Suprapubic skin (tissue), 4 donors: ENCODE results near the gene SLC4A8.

Source experiments
- EP300 ChIP-seq: sonication (generic); formaldehyde crosslinking; IDR thresholded peaks from one replicate; pipeline ENCODE4 v1.6.1; 2017; ENCODE audit warnings: antibody characterized with exemption
- POLR2A ChIP-seq, 2 donors: fragments of 450-650 bp; IDR thresholded peaks; one replicate each; pipeline ENCODE4 v1.6.1; 2017; ENCODE audit warnings: antibody characterized with exemption in 2 of 2, mild to moderate bottlenecking in 2 of 2, moderate library complexity in 2 of 2
- POLR2AphosphoS5 ChIP-seq, 3 donors: sonication (generic); formaldehyde crosslinking; IDR thresholded peaks; one replicate each; pipeline ENCODE4 v1.6.1; 2017; ENCODE audit warnings: antibody characterized with exemption in 3 of 3
- TF ChIP-seq, protein P1 (sequence below), 2 donors: fragments of 200-600 bp in 1 of 2; fragments of 450-650 bp in 1 of 2; sonication (generic) in 1 of 2; IDR thresholded peaks; one replicate each; pipeline ENCODE4 v1.5.1; 2016 to 2019; ENCODE audit warnings: antibody characterized with exemption in 2 of 2, mild to moderate bottlenecking in 1 of 2, moderate library complexity in 1 of 2

DNA sequence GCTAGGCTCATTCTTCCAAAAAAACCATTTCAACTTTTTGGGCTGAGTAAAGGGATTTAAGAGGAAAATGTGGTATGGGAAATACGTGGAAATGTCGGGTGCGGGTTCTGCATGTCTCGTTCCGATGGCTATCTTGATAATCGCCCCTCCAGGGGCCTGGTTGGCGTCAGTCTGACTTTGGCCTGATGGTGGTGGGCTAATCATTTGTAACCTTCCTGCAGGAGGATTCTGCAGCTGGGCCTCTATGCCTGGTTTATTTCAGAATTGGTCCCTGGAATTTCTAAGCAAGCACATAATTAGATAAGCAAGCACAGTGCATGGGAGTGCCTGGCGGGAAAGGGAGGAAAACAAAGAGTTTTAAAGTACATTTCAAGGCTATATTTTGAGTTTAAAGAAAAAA, 14.8 kb upstream of the SLC4A8 start:
- TF ChIP-seq, protein P1, sequence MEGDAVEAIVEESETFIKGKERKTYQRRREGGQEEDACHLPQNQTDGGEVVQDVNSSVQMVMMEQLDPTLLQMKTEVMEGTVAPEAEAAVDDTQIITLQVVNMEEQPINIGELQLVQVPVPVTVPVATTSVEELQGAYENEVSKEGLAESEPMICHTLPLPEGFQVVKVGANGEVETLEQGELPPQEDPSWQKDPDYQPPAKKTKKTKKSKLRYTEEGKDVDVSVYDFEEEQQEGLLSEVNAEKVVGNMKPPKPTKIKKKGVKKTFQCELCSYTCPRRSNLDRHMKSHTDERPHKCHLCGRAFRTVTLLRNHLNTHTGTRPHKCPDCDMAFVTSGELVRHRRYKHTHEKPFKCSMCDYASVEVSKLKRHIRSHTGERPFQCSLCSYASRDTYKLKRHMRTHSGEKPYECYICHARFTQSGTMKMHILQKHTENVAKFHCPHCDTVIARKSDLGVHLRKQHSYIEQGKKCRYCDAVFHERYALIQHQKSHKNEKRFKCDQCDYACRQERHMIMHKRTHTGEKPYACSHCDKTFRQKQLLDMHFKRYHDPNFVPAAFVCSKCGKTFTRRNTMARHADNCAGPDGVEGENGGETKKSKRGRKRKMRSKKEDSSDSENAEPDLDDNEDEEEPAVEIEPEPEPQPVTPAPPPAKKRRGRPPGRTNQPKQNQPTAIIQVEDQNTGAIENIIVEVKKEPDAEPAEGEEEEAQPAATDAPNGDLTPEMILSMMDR (IDR thresholded peaks at IDR 0.05) = no peak
- TF ChIP-seq POLR2AphosphoS5 (IDR thresholded peaks at IDR 0.05) (no peak), EP300 (no peak), POLR2A (IDR thresholded peaks at IDR 0.05) (no peak)
